Neural cell (in vitro differentiated cells): ENCODE results near the gene WWTR1. TPM values are rescaled to one million over a fixed set of nuclear protein-coding genes. Genes with fewer than 3 reads are reported as not detected.

Source experiments
- H2AFZ ChIP-seq: fragments of 200-600, 300-800 bp; sonication (generic), shearing (Covaris generic); 2 replicates; pipeline ENCODE4 v1.6.0; 2014; ENCODE audit warnings: low read depth, mild to moderate bottlenecking, antibody characterized with exemption, low read length, moderate library complexity
- H3F3A ChIP-seq: fragments of 200-600 bp; shearing (Covaris generic); 2 replicates; pipeline ENCODE4 v1.6.1; 2016; ENCODE audit warnings: mild to moderate bottlenecking, moderate library complexity, mixed read lengths, antibody characterized with exemption, low read length; ENCODE audit not compliant: insufficient read depth, poor library complexity, severe bottlenecking
- H3K27ac ChIP-seq: fragments of 200-600, 300-800 bp; sonication (generic), shearing (Covaris generic); 2 replicates; pipeline ENCODE4 v1.5.1; 2014; ENCODE audit warnings: mild to moderate bottlenecking, low read length, moderate library complexity
- H3K27me3 ChIP-seq: fragments of 300-800, 200-600 bp; sonication (generic), shearing (Covaris generic); 2 replicates; pipeline ENCODE4 v1.6.0; 2014; ENCODE audit warnings: mild to moderate bottlenecking, low read depth, low read length, moderate library complexity; ENCODE audit not compliant: insufficient read depth
- H3K36me3 ChIP-seq: fragments of 300-800, 200-600 bp; sonication (generic), shearing (Covaris generic); 2 replicates; pipeline ENCODE4 v1.5.1; 2014; ENCODE audit warnings: mild to moderate bottlenecking, antibody characterized with exemption, low read length, moderate library complexity; ENCODE audit not compliant: insufficient read depth
- H3K4me2 ChIP-seq: fragments of 300-800, 200-600 bp; sonication (generic), shearing (Covaris generic); 2 replicates; pipeline ENCODE4 v1.6.0; 2014; ENCODE audit warnings: mild to moderate bottlenecking, low read length
- H3K4me3 ChIP-seq: fragments of 300-800, 200-600 bp; sonication (generic), shearing (Covaris generic); 2 replicates; pipeline ENCODE4 v1.5.1; 2014; ENCODE audit warnings: mild to moderate bottlenecking, low read length, moderate library complexity
- H3K79me2 ChIP-seq: fragments of 200-600 bp; shearing (Covaris generic); replicated peaks from 2 replicates; pipeline ENCODE4 v1.6.0; 2014; ENCODE audit warnings: mild to moderate bottlenecking, low read length, moderate library complexity; ENCODE audit not compliant: insufficient read depth
- H3K9ac ChIP-seq: fragments of 300-800, 200-600 bp; sonication (generic), shearing (Covaris generic); 2 replicates; pipeline ENCODE4 v1.6.1; 2016; ENCODE audit warnings: mild to moderate bottlenecking, low read length, mixed read lengths
- H3K9me2 ChIP-seq: fragments of 200-600 bp; shearing (Covaris generic); 2 replicates; pipeline ENCODE4 v1.6.1; 2016; ENCODE audit warnings: mild to moderate bottlenecking, low read length, mixed read lengths; ENCODE audit not compliant: insufficient read depth
- H3K9me3 ChIP-seq: fragments of 200-600, 300-800 bp; sonication (generic), shearing (Covaris generic); 2 replicates; pipeline ENCODE4 v1.6.1; 2016; ENCODE audit warnings: mild to moderate bottlenecking, mixed run types, low read length, moderate library complexity, mixed read lengths
- H4K20me1 ChIP-seq: fragments of 200-600 bp; shearing (Covaris generic); 2 replicates; pipeline ENCODE4 v1.6.1; 2016; ENCODE audit warnings: mild to moderate bottlenecking, mixed run types; ENCODE audit not compliant: insufficient read depth
- EP300 ChIP-seq: fragments of 450-650 bp; conservative IDR thresholded peaks from 2 replicates; pipeline ENCODE4 v1.6.1; 2014; ENCODE audit warnings: antibody characterized with exemption, mild to moderate bottlenecking, moderate library complexity; ENCODE audit not compliant: poor library complexity, severe bottlenecking
- EZH2 ChIP-seq: fragments of 200-600, 300-800 bp; shearing (Covaris generic), sonication (generic); IDR thresholded peaks from 2 replicates; pipeline ENCODE4 v1.6.1; 2014; ENCODE audit warnings: antibody characterized with exemption, low read length, borderline replicate concordance, mild to moderate bottlenecking; ENCODE audit not compliant: insufficient read depth, poor library complexity, severe bottlenecking
- MXI1 ChIP-seq: fragments of 450-650 bp; conservative IDR thresholded peaks from 2 replicates; pipeline ENCODE4 v1.6.1; 2014; ENCODE audit warnings: antibody characterized with exemption, mild to moderate bottlenecking; ENCODE audit not compliant: poor library complexity, severe bottlenecking
- RAD21 ChIP-seq: fragments of 450-650 bp; conservative IDR thresholded peaks from 2 replicates; pipeline ENCODE4 v1.6.1; 2014; ENCODE audit warnings: antibody characterized with exemption, mild to moderate bottlenecking, moderate library complexity
- SMC3 ChIP-seq: fragments of 450-650 bp; conservative IDR thresholded peaks from 2 replicates; pipeline ENCODE4 v1.6.1; 2014; ENCODE audit warnings: antibody characterized with exemption, mild to moderate bottlenecking, moderate library complexity; ENCODE audit not compliant: poor library complexity
- TAF1 ChIP-seq: IDR thresholded peaks from 2 replicates; pipeline ENCODE4 v1.6.1; 2012; ENCODE audit warnings: low read depth
- polyA plus RNA-seq: library from polyadenylated mRNA; depleted of rRNA; stranded (reverse); fragments of >200 nt; gene quantifications from 2 replicates; pipeline ENCODE4 v1.2.3, GENCODE V29; 2014
- TF ChIP-seq, protein P1 (sequence below): fragments of 450-650 bp; IDR thresholded peaks from 2 replicates; pipeline ENCODE4 v1.5.1; 2014; ENCODE audit warnings: antibody characterized with exemption, mild to moderate bottlenecking, moderate library complexity; ENCODE audit not compliant: poor library complexity, severe bottlenecking
- TF ChIP-seq, protein P2 (sequence below): IDR thresholded peaks from 2 replicates; pipeline ENCODE4 v1.6.1; 2012; ENCODE audit warnings: borderline replicate concordance

The WWTR1 gene
- polyA plus RNA-seq, 1 donor from 2014 or later: 0.97 TPM

DNA sequence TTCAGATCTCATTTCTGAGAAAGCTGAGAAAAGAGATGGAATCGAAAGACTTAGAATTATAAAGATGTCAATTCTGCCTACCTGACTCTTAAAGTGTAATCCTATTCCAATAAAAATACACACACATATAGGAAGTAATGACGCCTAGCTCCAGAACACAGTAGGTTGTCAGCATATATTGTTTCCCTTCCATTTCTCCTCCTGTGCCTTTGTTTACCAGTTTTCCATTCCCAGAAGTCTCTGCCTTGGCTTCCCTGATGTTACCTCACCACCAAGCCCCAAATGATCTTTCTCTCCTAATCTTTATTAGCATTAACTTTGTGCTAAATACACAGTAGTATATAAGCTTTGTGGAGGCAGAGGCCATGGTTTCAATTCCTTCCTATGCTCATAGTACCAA, 143.4 kb downstream of the WWTR1 start:
- Histone ChIP-seq H3K36me3 (no peaks in the 10 kb centered on the region), H2AFZ (no peak overlapping the region), H3K4me3 (no peak overlapping the region), H3K27me3 (no peaks in the 10 kb centered on the region), H3K4me2 (no peak overlapping the region), H3K9me3 (no peaks in the 10 kb centered on the region), H3F3A (no peaks in the 10 kb centered on the region), H3K27ac (no peak overlapping the region), H3K9ac (no peak overlapping the region), H3K9me2 (no peaks in the 10 kb centered on the region), H3K79me2 (no peaks in the 10 kb centered on the region), H4K20me1 (no peaks in the 10 kb centered on the region)
- TF ChIP-seq MXI1 (no peak), SMC3 (no peak), EP300 (no peak), TAF1 (no peak)

DNA sequence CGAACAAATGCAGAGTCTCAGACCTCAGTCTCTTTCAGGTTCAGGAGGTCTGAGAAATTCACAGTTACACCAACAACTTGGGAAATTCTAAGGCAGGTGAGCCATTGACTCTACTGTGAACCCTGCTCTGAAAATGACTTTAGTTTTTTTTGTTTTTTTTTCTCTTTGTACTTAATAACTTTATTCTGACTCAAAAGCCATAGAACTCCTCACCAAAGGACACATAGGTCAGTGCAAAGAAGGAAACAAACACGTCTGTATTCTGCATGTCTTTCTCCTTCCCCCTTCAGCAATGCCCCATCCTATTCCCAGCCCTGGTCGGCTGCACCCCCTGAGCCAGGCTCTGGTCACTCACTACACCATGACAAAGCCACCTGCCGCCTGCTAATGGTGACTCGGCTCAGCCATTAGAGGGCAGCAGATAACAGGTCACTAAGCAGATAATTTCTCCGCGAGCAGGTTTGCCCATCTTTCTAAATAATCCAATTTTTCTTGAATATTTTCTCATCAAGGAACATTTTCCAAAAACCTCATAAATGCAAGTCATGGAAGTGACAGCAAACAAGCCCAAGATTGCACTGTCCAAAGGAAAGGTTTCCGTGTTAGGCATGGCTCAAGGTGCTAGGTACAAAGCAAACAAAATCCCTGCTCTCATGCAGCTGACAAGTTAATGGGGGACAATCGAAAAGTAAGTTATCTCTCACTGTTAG, 145.6 kb downstream of the WWTR1 start:
- no peaks in the 10 kb centered on the region for H3K9me3 ChIP-seq
- no peaks in the 10 kb centered on the region for H3F3A ChIP-seq
- no peaks in the 10 kb centered on the region for H3K9me2 ChIP-seq
- TF ChIP-seq SMC3 (peak; percentile 79), RAD21 (peak; percentile 87), EZH2 (no peak)
- TF ChIP-seq, protein P1, sequence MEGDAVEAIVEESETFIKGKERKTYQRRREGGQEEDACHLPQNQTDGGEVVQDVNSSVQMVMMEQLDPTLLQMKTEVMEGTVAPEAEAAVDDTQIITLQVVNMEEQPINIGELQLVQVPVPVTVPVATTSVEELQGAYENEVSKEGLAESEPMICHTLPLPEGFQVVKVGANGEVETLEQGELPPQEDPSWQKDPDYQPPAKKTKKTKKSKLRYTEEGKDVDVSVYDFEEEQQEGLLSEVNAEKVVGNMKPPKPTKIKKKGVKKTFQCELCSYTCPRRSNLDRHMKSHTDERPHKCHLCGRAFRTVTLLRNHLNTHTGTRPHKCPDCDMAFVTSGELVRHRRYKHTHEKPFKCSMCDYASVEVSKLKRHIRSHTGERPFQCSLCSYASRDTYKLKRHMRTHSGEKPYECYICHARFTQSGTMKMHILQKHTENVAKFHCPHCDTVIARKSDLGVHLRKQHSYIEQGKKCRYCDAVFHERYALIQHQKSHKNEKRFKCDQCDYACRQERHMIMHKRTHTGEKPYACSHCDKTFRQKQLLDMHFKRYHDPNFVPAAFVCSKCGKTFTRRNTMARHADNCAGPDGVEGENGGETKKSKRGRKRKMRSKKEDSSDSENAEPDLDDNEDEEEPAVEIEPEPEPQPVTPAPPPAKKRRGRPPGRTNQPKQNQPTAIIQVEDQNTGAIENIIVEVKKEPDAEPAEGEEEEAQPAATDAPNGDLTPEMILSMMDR: peak; percentile 86
- TF ChIP-seq, protein P2, sequence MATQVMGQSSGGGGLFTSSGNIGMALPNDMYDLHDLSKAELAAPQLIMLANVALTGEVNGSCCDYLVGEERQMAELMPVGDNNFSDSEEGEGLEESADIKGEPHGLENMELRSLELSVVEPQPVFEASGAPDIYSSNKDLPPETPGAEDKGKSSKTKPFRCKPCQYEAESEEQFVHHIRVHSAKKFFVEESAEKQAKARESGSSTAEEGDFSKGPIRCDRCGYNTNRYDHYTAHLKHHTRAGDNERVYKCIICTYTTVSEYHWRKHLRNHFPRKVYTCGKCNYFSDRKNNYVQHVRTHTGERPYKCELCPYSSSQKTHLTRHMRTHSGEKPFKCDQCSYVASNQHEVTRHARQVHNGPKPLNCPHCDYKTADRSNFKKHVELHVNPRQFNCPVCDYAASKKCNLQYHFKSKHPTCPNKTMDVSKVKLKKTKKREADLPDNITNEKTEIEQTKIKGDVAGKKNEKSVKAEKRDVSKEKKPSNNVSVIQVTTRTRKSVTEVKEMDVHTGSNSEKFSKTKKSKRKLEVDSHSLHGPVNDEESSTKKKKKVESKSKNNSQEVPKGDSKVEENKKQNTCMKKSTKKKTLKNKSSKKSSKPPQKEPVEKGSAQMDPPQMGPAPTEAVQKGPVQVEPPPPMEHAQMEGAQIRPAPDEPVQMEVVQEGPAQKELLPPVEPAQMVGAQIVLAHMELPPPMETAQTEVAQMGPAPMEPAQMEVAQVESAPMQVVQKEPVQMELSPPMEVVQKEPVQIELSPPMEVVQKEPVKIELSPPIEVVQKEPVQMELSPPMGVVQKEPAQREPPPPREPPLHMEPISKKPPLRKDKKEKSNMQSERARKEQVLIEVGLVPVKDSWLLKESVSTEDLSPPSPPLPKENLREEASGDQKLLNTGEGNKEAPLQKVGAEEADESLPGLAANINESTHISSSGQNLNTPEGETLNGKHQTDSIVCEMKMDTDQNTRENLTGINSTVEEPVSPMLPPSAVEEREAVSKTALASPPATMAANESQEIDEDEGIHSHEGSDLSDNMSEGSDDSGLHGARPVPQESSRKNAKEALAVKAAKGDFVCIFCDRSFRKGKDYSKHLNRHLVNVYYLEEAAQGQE: no peak
- H3K36me3 ChIP-seq: no peaks in the 10 kb centered on the region
- H3K79me2 ChIP-seq: no peaks in the 10 kb centered on the region
- H3K27ac ChIP-seq: no peak overlapping the region
- no peak overlapping the region for H3K4me2 ChIP-seq
- no peak overlapping the region for H3K9ac ChIP-seq
- H3K4me3 ChIP-seq: peak overlapping the region; percentile 34
- H3K27me3 ChIP-seq: no peaks in the 10 kb centered on the region
- no peak overlapping the region for H2AFZ ChIP-seq
- no peaks in the 10 kb centered on the region for H4K20me1 ChIP-seq
